GM19099 (cell line): Measurements from ENCODE around the gene CSTF2T.

Experiments used
- POLR2A ChIP-seq: IDR thresholded peaks from 3 replicates; pipeline ENCODE4 v1.6.1; 2011; ENCODE audit warnings: low read depth; ENCODE audit not compliant: insufficient read length; ENCODE audit errors: extremely low read depth

CSTF2T gene

GRCh38 chr10:51707821-51708424 lies 8.5 kb upstream of the CSTF2T start:
- no peak for TF ChIP-seq POLR2A

GRCh38 chr10:51707392-51707791 lies 8.0 kb upstream of the CSTF2T start:
- no peak for TF ChIP-seq POLR2A

GRCh38 chr10:51706225-51706624 lies 6.8 kb upstream of the CSTF2T start:
- TF ChIP-seq POLR2A = no peak

GRCh38 chr10:51705774-51706173 lies 6.4 kb upstream of the CSTF2T start:
- TF ChIP-seq POLR2A = no peak

- no peak for TF ChIP-seq POLR2A
Observed at GRCh38 chr10:51700228-51700817, 928 bp upstream of the CSTF2T start.

- no peak for TF ChIP-seq POLR2A
Observed at GRCh38 chr10:51699145-51699474, 285 bp downstream of the CSTF2T start.

GRCh38 chr10:51698473-51699063 lies 827 bp downstream of the CSTF2T start:
- TF ChIP-seq POLR2A = no peak

- no peak for TF ChIP-seq POLR2A
Observed at GRCh38 chr10:51696251-51696650, 3.1 kb downstream of the CSTF2T start.

GRCh38 chr10:51694086-51694768 lies 5.2 kb downstream of the CSTF2T start:
- no peak for TF ChIP-seq POLR2A

GRCh38 chr10:51691135-51691534 lies 8.3 kb downstream of the CSTF2T start:
- no peak for TF ChIP-seq POLR2A

- no peak for TF ChIP-seq POLR2A
Observed at GRCh38 chr10:51689536-51689935, 9.9 kb downstream of the CSTF2T start.

- no peak for TF ChIP-seq POLR2A
Observed at GRCh38 chr10:51687296-51687695, 12.1 kb downstream of the CSTF2T start.

- TF ChIP-seq POLR2A = no peak
Observed at GRCh38 chr10:51685768-51686167, 13.6 kb downstream of the CSTF2T start.

- TF ChIP-seq POLR2A = no peak
Observed at GRCh38 chr10:51683031-51683691, 16.2 kb downstream of the CSTF2T start.

- TF ChIP-seq POLR2A = no peak
Observed at GRCh38 chr10:51679841-51680240, 19.6 kb downstream of the CSTF2T start.
